Prostate gland (tissue), 2 donors: ENCODE measurements around the gene ANKRD11. TPM values are rescaled to one million over a fixed set of nuclear protein-coding genes. Genes with fewer than 3 reads are reported as not detected.

ENCODE experiments used
- DNase-seq: peaks from one replicate; pipeline ENCODE4 v3.0.0-alpha.2; 2019; ENCODE audit warnings: low spot score
- H3K27ac ChIP-seq, 2 donors: fragments of 200-600 bp; sonication (generic); 2 replicates each; pipeline ENCODE4 v1.5.1; 2017 to 2019
- H3K27me3 ChIP-seq: fragments of 200-600 bp; sonication (generic); replicated peaks from 2 replicates; pipeline ENCODE4 v1.5.1; 2019; ENCODE audit not compliant: insufficient read depth
- H3K36me3 ChIP-seq, 2 donors: fragments of 200-600 bp; sonication (generic); 1 replicate in 1 of 2; 2 replicates in 1 of 2; pipeline versions ENCODE4 v1.5.1 to v1.8.1; 2017 to 2019
- H3K4me1 ChIP-seq: fragments of 200-600 bp; sonication (generic); replicated peaks from 2 replicates; pipeline ENCODE4 v1.5.1; 2019
- H3K4me3 ChIP-seq, 2 donors: fragments of 200-600 bp; sonication (generic); 2 replicates each; pipeline ENCODE4 v1.5.1; 2017 to 2019
- H3K9me3 ChIP-seq: fragments of 200-600 bp; sonication (generic); 2 replicates; pipeline ENCODE4 v1.5.1; 2017
- POLR2A ChIP-seq: fragments of 450-650 bp; IDR thresholded peaks from one replicate; pipeline ENCODE4 v1.6.1; 2016; ENCODE audit warnings: antibody characterized with exemption, mild to moderate bottlenecking
- POLR2AphosphoS5 ChIP-seq: sonication (generic); formaldehyde crosslinking; IDR thresholded peaks from one replicate; pipeline ENCODE4 v1.6.1; 2017; ENCODE audit warnings: antibody characterized with exemption
- WGBS: methylation state at CpG from one replicate; pipeline ENCODE4 v1.1.5; 2018; 5-methylcytosine and 5-hydroxymethylcytosine counted together
- intact Hi-C: fragments of 100-400 bp; cut with DNase I; formaldehyde crosslinking; loops from one replicate; pipeline ENCODE4 v1.14.2; 2022
- total RNA-seq, 2 donors: library from RNA; depleted of rRNA; stranded (reverse); fragments of >200 nt; gene quantifications; one replicate each; pipeline ENCODE4 v1.1.0, GENCODE V29; 2016
- TF ChIP-seq, protein P1 (sequence below), 4 experiments: fragments of 200-600 bp in 2 of 4; fragments of 450-650 bp in 2 of 4; sonication (generic) in 2 of 4; IDR thresholded peaks; 1 replicate in 3 of 4; 2 replicates in 1 of 4; pipeline ENCODE4 v1.5.1; 2016 to 2019; ENCODE audit warnings: antibody characterized with exemption in 4 of 4, mild to moderate bottlenecking in 2 of 4, moderate library complexity in 2 of 4

ANKRD11 gene
- total RNA-seq, 2 donors from 2014 or later = 66.2 to 143 TPM

DNA sequence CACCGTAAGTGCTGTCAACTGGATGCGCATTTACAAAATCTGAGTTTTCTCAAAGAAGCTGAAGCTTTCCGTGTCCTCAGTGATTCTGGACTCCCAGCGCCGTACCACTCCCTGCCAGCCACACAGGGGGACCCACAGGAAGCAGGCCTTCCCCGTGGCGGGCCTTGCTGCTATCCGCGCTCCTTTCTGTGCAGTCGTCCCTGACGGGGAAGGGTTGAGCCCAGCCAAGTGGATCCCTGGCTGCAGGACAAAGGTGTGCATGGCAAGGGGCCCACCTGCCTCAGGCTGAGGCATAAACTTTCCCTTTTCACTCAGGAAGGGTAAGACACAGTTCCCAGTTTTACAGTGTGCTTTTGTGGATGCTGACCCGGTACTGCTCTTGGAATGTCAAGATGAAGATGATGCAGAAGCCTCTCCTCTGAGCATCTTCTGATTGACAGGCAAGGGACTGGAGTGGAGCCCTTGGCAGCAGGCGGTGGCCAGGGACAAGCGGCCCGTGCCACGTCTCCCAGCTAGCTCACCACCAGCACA is 93.0 kb downstream of the ANKRD11 start:
- Histone ChIP-seq H3K9me3 (no peaks in the 10 kb centered on the region), H3K27me3 (no peaks in the 10 kb centered on the region), H3K4me3 (no peak overlapping the region), H3K36me3 (no peaks in the 10 kb centered on the region), H3K27ac (no peak overlapping the region), H3K4me1 (peaks cover 8% of the 10 kb centered on the region)
- DNase-seq = no peak
- TF ChIP-seq, protein P1, sequence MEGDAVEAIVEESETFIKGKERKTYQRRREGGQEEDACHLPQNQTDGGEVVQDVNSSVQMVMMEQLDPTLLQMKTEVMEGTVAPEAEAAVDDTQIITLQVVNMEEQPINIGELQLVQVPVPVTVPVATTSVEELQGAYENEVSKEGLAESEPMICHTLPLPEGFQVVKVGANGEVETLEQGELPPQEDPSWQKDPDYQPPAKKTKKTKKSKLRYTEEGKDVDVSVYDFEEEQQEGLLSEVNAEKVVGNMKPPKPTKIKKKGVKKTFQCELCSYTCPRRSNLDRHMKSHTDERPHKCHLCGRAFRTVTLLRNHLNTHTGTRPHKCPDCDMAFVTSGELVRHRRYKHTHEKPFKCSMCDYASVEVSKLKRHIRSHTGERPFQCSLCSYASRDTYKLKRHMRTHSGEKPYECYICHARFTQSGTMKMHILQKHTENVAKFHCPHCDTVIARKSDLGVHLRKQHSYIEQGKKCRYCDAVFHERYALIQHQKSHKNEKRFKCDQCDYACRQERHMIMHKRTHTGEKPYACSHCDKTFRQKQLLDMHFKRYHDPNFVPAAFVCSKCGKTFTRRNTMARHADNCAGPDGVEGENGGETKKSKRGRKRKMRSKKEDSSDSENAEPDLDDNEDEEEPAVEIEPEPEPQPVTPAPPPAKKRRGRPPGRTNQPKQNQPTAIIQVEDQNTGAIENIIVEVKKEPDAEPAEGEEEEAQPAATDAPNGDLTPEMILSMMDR (IDR thresholded peaks at IDR 0.05) = no peak
- TF ChIP-seq POLR2A (no peak), POLR2AphosphoS5 (no peak)
- 65% methylated on average over 16 of the region's 16 CpGs for WGBS
- intact Hi-C loops = loop anchor here (10.0 kb wide), 1 partner anchor 47 kb away; no protein-coding TSS in a partner anchor

DNA sequence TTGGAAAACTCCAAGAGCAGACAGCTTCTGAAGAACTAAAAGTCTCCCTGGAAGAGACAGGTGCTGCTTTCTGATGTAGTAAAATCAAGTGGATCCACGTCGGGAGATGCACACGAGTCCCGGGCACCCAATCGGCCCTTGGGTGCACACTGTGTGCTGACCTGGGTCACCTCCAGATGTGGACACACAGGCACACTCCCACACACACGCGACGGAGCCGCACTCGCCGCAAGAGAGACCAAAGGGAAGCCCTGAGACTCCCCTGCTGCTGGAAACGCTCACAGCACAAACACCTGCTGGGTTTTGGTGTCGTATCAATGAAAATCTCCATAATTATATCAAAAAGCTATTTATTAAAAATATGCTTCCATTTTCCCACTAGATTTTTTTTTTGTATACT is 94.2 kb downstream of the ANKRD11 start:
- H3K36me3 ChIP-seq = no peaks in the 10 kb centered on the region
- no peak overlapping the region for H3K27ac ChIP-seq
- no peak overlapping the region for H3K4me3 ChIP-seq
- no peaks in the 10 kb centered on the region for H3K9me3 ChIP-seq
- intact Hi-C loops = loop anchor here (10.0 kb wide), 1 partner anchor 49 kb away; no protein-coding TSS in a partner anchor
- TF ChIP-seq POLR2AphosphoS5 (no peak), POLR2A (no peak)
- TF ChIP-seq, protein P1 (IDR thresholded peaks at IDR 0.05) = no peak
- H3K27me3 ChIP-seq = no peaks in the 10 kb centered on the region
- H3K4me1 ChIP-seq = peaks cover 8% of the 10 kb centered on the region
- WGBS = 76% methylated on average over 13 of the region's 13 CpGs
- DNase-seq = no peak

DNA sequence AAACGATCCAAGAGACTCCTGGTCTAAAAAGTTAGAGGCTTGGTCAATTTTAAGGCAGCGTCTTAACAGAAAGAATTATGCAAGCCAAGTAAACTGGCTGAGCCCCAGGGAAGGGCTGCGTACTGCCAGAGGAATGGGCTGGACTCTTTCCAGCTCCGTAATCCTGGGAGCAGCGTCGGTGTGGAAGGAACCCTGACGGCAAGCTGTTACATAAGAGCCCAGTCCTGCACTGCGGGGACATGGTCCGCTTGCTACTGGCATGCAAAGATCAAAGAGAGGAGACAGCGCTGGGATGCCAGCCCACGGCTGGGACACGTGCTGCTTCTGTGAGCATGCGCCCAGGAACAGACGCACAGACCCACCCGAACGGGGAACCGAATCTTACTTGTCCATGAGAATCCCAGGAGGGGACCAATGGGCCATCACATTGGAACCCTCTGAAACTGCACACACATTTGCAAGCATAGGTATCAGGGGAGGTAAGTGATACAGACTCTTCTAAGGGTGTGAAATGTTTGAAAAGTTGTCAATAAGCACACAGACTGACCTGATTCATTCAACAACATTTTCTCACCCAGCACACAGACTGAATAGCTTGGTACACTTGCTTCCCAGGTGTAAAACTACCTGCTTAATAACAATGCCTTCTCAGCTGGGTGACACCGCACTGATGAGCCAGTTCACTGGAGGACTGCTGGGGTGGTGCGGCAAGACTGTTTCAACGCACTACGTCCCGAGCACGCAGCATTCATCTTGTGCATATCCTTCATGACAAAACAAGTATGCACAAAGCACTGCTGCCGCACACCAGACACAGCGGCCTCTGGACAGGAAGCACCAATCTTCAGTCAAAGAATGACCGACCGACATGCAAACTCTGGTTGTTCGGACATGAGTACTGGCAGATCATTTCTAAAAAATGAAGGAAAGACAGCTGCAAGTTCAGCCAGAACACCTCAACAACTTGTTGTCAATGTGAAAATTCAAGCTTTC is 94.9 kb downstream of the ANKRD11 start:
- intact Hi-C loops = loop anchor here (10.0 kb wide), 1 partner anchor 49 kb away; no protein-coding TSS in a partner anchor
- H3K9me3 ChIP-seq = no peaks in the 10 kb centered on the region
- H3K27me3 ChIP-seq = no peaks in the 10 kb centered on the region
- H3K4me1 ChIP-seq = peaks cover 8% of the 10 kb centered on the region
- 28% methylated on average over 28 of the region's 28 CpGs for WGBS
- no peak overlapping the region for H3K4me3 ChIP-seq
- no peaks in the 10 kb centered on the region for H3K36me3 ChIP-seq
- DNase-seq = peak; percentile 91
- peak overlapping the region; percentile 19 to 33 for H3K27ac ChIP-seq
- TF ChIP-seq POLR2AphosphoS5 = peak; percentile 94
- TF ChIP-seq, protein P1 (IDR thresholded peaks at IDR 0.05) = no peak

DNA sequence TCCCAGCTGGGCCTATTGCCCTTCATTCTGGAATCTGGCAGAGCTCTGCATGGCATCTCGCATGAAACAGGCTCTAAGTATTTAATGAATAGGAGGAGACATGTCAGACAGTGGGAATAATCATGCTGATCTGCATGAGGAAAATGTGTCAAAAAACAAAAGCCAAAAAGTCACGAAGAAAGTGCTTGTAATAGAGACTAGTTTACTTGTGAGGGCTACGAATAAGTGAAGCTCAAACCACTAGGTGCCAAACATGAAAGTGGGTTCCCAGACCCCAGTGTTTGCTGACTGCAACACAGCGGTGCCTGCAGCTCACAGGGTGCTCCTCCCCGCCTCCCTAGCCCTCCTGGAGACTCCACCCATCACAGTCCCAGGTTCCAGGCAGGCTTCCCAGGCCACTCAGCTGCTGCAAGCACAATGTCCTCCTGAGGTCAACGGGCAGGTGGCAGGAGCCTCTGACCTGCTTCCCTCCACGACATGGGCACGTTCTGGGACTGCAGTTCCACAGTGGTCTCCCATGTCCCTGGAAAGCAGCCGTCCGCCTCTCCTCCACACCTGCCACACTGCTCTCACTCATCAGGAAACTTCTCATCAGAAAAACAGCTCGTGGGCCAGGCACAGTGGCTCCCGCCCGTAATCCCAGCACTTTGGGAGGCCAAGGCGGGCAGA is 96.5 kb downstream of the ANKRD11 start:
- peak overlapping the region in 1 of 2 donors; percentile 33 for H3K27ac ChIP-seq
- H3K9me3 ChIP-seq = no peaks in the 10 kb centered on the region
- intact Hi-C loops = loop anchor here (10.0 kb wide), 1 partner anchor 51 kb away; no protein-coding TSS in a partner anchor
- no peak for TF ChIP-seq POLR2A
- TF ChIP-seq POLR2AphosphoS5 = no peak
- TF ChIP-seq, protein P1 (IDR thresholded peaks at IDR 0.05) = no peak
- no peaks in the 10 kb centered on the region for H3K27me3 ChIP-seq
- H3K4me1 ChIP-seq = peaks cover 8% of the 10 kb centered on the region
- no peak for DNase-seq
- H3K4me3 ChIP-seq = no peak overlapping the region
- WGBS = 84% methylated on average over 14 of the region's 14 CpGs
- no peaks in the 10 kb centered on the region for H3K36me3 ChIP-seq
